ENCODE data around the gene GALNT9.

GALNT9 gene

DNA sequence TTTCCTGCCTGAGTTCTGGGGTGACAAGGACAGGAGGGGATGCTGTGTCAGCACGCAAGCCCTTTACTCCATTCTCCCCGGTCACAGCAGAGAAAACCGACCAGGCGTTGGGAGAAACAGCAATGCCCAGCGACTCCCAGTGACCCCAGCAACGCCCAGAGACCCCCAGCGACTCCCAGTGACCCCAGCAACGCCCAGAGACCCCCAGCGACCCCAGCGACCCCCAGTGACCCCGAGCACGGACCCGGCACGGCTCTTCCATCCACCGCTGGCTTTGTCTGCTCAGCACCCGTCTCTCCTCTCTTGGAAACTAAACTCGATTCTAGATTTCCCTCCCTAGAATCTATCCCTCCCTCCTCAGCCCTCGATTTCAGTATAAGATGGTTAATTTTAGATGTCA is 38.5 kb upstream of the GALNT9 start:
- H3K27ac ChIP-seq: no peak overlapping the region
- TF ChIP-seq, protein P1, sequence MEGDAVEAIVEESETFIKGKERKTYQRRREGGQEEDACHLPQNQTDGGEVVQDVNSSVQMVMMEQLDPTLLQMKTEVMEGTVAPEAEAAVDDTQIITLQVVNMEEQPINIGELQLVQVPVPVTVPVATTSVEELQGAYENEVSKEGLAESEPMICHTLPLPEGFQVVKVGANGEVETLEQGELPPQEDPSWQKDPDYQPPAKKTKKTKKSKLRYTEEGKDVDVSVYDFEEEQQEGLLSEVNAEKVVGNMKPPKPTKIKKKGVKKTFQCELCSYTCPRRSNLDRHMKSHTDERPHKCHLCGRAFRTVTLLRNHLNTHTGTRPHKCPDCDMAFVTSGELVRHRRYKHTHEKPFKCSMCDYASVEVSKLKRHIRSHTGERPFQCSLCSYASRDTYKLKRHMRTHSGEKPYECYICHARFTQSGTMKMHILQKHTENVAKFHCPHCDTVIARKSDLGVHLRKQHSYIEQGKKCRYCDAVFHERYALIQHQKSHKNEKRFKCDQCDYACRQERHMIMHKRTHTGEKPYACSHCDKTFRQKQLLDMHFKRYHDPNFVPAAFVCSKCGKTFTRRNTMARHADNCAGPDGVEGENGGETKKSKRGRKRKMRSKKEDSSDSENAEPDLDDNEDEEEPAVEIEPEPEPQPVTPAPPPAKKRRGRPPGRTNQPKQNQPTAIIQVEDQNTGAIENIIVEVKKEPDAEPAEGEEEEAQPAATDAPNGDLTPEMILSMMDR (IDR thresholded peaks at IDR 0.05): no peak
- TF ChIP-seq ZFX (IDR thresholded peaks at IDR 0.05; ENCODE audit: borderline replicate concordance): no peak

DNA sequence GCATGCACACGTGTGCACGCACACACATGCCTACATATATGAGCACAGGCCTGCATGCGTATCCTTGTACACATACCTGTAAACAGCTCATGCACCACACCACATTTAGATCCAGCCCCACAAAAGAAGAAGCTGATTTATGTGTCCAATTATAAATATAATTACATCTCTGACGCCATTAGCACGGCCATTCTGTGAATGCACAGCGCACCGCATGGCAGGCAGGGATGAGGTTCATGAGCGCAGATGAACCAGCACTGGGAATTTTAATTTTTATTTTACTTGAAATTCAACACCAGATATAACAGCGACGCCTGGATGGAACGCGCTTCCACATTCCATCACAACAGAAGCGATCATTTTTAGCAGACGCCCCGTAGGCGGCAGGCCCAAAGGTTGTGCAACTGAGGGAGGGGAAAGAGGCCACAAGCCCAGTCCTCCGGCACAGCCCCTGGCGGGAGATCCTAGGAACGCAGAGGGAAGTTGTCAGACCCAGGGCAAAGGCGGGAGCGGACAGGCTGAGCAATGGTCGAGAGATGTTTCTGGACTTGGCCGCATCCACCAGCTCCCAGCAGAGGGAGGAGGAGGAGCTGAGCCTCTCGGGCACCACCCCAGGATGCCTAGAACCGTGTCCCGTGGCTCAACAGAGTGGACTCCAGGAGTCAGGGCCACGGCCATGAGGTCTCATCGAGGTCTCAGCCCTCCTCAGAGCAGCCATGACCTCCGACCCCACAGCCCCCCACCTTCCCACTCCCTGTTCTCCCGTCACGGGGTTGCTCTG is 37.9 kb upstream of the GALNT9 start:
- TF ChIP-seq, protein P1 (IDR thresholded peaks at IDR 0.05): no peak
- no peak for TF ChIP-seq ZFX (IDR thresholded peaks at IDR 0.05; ENCODE audit: borderline replicate concordance)
- H3K27ac ChIP-seq: no peak overlapping the region

DNA sequence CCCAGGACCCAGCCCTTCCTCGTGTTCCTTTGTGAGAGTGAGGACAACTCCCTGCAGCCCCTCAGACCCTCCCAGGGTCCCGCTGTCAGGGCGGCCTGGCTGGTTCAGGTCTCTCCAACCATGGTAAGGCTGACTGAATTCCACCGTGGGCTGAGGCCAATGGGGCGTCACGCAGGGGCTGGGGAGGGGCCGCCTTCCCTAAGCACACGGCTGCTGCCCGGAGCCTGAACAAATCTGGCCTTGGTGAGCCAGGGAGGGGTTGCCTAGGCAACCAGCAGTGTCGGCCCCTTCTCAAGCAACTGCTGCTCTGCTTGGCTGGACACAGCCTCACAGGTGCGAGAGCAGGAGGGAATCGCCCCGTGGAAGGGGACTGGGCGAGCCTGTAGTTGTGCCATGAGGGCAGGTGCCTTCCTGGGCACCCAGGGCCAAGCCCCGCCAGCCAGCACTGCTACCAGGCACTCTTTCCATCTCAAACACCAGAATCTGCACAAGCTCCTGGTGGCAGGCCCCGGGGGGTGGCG is 37.0 kb upstream of the GALNT9 start:
- TF ChIP-seq ZFX (IDR thresholded peaks at IDR 0.05; ENCODE audit: borderline replicate concordance): no peak
- TF ChIP-seq, protein P1 (IDR thresholded peaks at IDR 0.05): no peak
- H3K27ac ChIP-seq: no peak overlapping the region

DNA sequence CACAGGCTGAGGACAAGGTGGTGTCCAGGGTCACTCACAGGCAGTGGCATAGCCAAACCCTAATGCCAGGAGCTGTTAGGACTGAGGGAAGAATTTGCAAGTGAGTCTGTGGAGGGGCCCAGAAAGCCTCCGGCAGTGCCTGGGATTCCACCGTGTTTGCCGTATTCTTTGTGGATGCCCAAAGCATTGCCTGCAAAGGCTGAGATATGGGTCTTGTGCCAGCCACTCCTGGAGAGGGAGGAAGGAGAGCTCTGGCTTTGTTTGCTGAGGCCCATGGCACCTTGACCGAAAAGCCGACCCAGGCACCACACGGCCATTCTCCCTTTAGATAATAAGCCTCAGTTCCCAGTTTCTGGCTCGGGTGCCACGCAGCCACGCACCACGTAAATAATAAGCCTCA is 35.8 kb upstream of the GALNT9 start:
- H3K27ac ChIP-seq: no peak overlapping the region
- TF ChIP-seq, protein P1 (IDR thresholded peaks at IDR 0.05): no peak
- TF ChIP-seq ZFX (IDR thresholded peaks at IDR 0.05; ENCODE audit: borderline replicate concordance): no peak

DNA sequence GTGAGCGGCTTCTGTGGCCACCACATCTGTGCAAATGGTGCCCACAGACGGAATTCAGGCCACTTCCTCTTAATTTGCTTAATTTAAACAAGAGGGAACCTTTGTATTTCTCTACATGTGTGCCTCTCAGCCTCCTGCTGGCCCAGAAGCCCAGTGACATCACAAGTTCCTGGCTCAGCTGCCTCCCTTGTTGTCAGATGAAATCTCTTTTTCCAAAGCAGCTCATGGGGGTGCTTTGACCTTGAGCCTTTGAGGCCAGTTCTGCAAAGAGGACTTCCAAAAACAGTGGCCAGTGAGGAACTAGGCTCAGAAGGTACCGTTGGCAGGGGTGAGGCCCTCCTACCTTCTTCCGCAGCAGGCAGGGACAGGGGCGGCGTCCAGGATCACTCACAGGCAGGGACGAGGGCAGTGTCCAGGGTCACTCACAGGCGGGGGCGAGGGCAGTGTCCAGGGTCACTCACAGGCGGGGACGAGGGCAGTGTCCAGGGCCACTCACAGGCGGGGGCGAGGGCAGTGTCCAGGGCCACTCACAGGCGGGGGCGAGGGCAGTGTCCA is 35.0 kb upstream of the GALNT9 start:
- H3K27ac ChIP-seq: no peak overlapping the region
- no peak for TF ChIP-seq ZFX (IDR thresholded peaks at IDR 0.05; ENCODE audit: borderline replicate concordance)
- TF ChIP-seq, protein P1 (IDR thresholded peaks at IDR 0.05): no peak

DNA sequence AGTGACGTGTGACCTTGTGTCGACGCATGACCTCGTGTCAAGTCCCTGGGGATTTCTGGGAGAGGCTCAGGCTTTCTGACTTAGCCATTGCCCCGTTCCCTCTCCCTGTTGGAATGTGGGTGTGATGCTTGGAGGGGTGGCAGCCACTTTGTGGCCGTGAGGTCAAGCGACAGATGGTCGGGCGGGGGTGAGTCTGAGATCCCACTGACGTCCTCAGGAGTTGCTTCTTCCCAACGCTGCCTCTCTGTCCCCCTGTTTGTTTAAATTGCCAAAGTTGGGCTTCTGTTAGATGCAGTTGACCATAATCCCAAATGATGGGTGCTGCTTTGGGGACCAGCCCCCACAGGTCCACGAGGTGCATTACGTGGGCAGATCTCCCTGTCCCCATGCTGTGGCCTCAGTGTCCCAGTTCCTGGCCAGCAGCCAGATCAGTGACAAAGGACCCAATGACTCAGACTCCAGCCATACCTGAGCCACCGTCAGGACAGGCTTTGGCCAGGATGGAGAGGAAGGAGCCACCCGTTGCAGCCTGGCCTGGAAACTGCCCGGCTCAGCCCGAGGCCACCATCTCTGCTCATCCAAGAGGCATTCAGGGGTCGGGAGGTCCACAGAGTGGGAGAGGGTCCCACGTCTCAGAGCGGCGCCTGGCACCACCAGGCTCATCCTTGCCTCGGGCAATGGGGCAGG is 34.4 kb upstream of the GALNT9 start:
- H3K27ac ChIP-seq: no peak overlapping the region
- TF ChIP-seq ZFX (IDR thresholded peaks at IDR 0.05; ENCODE audit: borderline replicate concordance): no peak
- TF ChIP-seq, protein P1 (IDR thresholded peaks at IDR 0.05): no peak

Data from 22Rv1 (cell line).